ENCODE data around the gene CMTM1. TPM values are rescaled to one million over a fixed set of nuclear protein-coding genes. Genes with fewer than 3 reads are reported as not detected.
"Not testable (repeated sequence)": the region's sequence is repeated elsewhere in the genome, so short reads cannot be mapped to it uniquely, and the experiment has no call there.

The CMTM1 gene
- total RNA-seq, 1 experiment from 2014 or later = 7.1 TPM

DNA sequence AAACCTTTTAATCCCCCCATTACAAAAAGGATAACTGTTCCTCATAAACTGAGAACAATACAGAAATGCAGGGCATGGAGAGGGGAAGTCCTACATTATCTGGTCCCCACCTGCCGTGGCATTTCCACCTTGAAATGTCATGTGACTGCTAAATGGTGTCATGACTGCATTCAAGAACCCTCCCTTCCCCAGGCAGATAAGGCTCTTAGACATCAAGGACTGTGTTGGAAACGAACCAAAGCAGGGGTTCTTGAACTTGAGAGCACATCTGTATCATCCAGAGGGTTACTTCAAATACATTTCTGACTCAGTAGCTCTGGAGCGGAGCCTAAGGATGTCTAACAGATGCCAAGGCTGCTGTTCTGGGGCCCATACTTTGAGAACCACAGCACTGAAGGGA, 56.6 kb downstream of the CMTM1 start:
- CTCF ChIA-PET = no interaction called here
- Histone ChIP-seq H3K9me3 (ENCODE audit: control insufficient read depth, insufficient read depth, low read depth, low read length) (no peaks in the 10 kb centered on the region), H3K27ac (ENCODE audit: low read length) (no peak overlapping the region), H3K36me3 (ENCODE audit: control insufficient read depth, insufficient read depth, low read length) (no peaks in the 10 kb centered on the region), H3K4me1 (ENCODE audit: control insufficient read depth, insufficient read depth, low read length) (peaks cover 23% of the 10 kb centered on the region), H3K27me3 (ENCODE audit: control insufficient read depth, insufficient read depth, low read length) (no peaks in the 10 kb centered on the region), H3K4me3 (ENCODE audit: low read depth in 2 of 2, low read length in 2 of 2) (no peak overlapping the region)
- TF ChIP-seq CTCF (IDR thresholded peaks at IDR 0.05) = no peak
- no peak for TF ChIP-seq SIN3A (IDR thresholded peaks at IDR 0.05; ENCODE audit: borderline replicate concordance, insufficient read depth, low read depth, low read length)
- TF ChIP-seq REST (IDR thresholded peaks at IDR 0.05; ENCODE audit: insufficient read depth in 1 of 2, low read depth in 2 of 2, low read length in 1 of 2) = no peak
- TF ChIP-seq POLR2AphosphoS5 (IDR thresholded peaks at IDR 0.05; ENCODE audit: low read depth, low read length) = no peak
- TF ChIP-seq TCF7L2 (IDR thresholded peaks at IDR 0.05; ENCODE audit: low read depth, low read length) = no peak
- intact Hi-C loops (cut with micrococcal nuclease; ENCODE audit: unreplicated experiment) = no loop called here
- no TSS peak for BruUV-seq (replicated peaks)
- POLR2A ChIA-PET = no interaction called here
- no peak for ATAC-seq
- in situ Hi-C loops (cut with HindIII; ENCODE audit: low pct_unique_long_range_greater_than_20kb, low sequenced_read_pairs) = no loop called here
- no peak for DNase-seq (ENCODE audit: low read depth, low spot score)

- TF ChIP-seq TCF7L2 (IDR thresholded peaks at IDR 0.05; ENCODE audit: low read depth, low read length) = no peak
- TF ChIP-seq REST (IDR thresholded peaks at IDR 0.05; ENCODE audit: insufficient read depth in 1 of 2, low read depth in 2 of 2, low read length in 1 of 2) = no peak
- no peak for TF ChIP-seq SIN3A (IDR thresholded peaks at IDR 0.05; ENCODE audit: borderline replicate concordance, insufficient read depth, low read depth, low read length)
- TF ChIP-seq POLR2AphosphoS5 (IDR thresholded peaks at IDR 0.05; ENCODE audit: low read depth, low read length) = no peak
- no peak for TF ChIP-seq CTCF (IDR thresholded peaks at IDR 0.05)
- DNase-seq (ENCODE audit: low read depth, low spot score) (no peak), ATAC-seq (no peak)
- Histone ChIP-seq H3K27me3 (ENCODE audit: control insufficient read depth, insufficient read depth, low read length) (no peaks in the 10 kb centered on the region), H3K27ac (ENCODE audit: low read length) (no peak overlapping the region), H3K9me3 (ENCODE audit: control insufficient read depth, insufficient read depth, low read depth, low read length) (no peaks in the 10 kb centered on the region), H3K4me3 (ENCODE audit: low read depth in 2 of 2, low read length in 2 of 2) (no peak overlapping the region), H3K36me3 (ENCODE audit: control insufficient read depth, insufficient read depth, low read length) (no peaks in the 10 kb centered on the region), H3K4me1 (ENCODE audit: control insufficient read depth, insufficient read depth, low read length) (peaks cover 15% of the 10 kb centered on the region)
- BruUV-seq (replicated peaks) = no TSS peak
- intact Hi-C loops (cut with micrococcal nuclease; ENCODE audit: unreplicated experiment) = no loop called here
- POLR2A ChIA-PET = no interaction called here
- in situ Hi-C loops (cut with HindIII; ENCODE audit: low pct_unique_long_range_greater_than_20kb, low sequenced_read_pairs) = no loop called here
- CTCF ChIA-PET = no interaction called here
These were observed 57.5 kb downstream of the CMTM1 start for GRCh38 chr16:66623755-66624154.

DNA sequence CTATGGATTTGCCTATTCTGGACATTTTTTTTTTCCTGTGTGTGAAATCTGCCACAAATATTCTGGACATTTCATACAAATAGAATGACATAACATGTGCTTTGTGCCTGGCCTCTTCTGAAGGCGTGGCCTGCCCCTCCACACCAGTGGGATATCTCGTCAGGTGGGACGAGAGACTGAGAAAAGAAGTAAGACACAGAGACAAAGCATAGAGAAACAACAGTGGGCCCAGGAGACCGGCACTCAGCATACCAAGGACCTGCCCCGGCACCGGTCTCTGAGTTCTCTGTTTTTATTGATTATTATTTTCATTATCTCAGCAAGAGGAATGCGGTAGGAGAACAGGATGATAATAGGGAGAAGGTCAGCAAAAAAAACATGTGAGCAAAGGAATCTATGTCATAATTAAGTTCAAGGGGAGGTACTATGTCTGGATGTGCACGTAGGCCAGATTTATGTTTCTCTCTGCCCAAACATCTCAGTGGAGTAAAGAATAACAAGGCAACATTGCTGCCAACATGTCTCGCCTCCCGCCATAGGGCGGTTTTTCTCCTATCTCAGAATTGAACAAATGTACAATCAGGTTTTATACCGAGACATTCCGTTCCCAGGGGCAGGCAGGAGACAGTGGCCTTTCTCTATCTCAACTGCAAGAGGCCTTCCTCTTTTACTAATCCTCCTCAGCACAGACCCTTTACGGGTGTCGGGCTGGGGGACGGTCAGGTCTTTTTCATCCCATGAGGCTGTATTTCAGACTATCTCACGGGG, 61.6 kb downstream of the CMTM1 start:
- intact Hi-C loops (cut with micrococcal nuclease; ENCODE audit: unreplicated experiment); in situ Hi-C loops (cut with HindIII; ENCODE audit: low pct_unique_long_range_greater_than_20kb, low sequenced_read_pairs); POLR2A ChIA-PET: not testable (repeated sequence)

More for the DNA sequence above, 61.6 kb downstream of the CMTM1 start:
- BruUV-seq (replicated peaks); H3K4me1 ChIP-seq (ENCODE audit: control insufficient read depth, insufficient read depth, low read length); H3K27ac ChIP-seq (ENCODE audit: low read length); DNase-seq (ENCODE audit: low read depth, low spot score); H3K9me3 ChIP-seq (ENCODE audit: control insufficient read depth, insufficient read depth, low read depth, low read length); H3K36me3 ChIP-seq (ENCODE audit: control insufficient read depth, insufficient read depth, low read length); H3K27me3 ChIP-seq (ENCODE audit: control insufficient read depth, insufficient read depth, low read length); H3K4me3 ChIP-seq (ENCODE audit: low read depth in 2 of 2, low read length in 2 of 2); CTCF ChIA-PET; ATAC-seq: not testable (repeated sequence)

Measured in Panc1 (cell line).